HT1080 (cell line): ENCODE measurements around the gene TBC1D2. TPM values are rescaled to one million over a fixed set of nuclear protein-coding genes. Genes with fewer than 3 reads are reported as not detected.
A peak's percentile ranks its signal among the peaks of the same experiment; 100 is the strongest.

ENCODE experiments used
- DNase-seq: peaks from one replicate; pipeline ENCODE4 v3.0.0-alpha.2; 2015; ENCODE audit warnings: low read depth
- total RNA-seq: library from RNA; depleted of rRNA; stranded (reverse); fragments of >200 nt; shearing (Covaris generic); gene quantifications from 2 replicates; pipeline ENCODE4 v1.2.3, GENCODE V29; 2014

Gene TBC1D2
- total RNA-seq, 1 experiment from 2014 or later = 36.6 TPM

DNA sequence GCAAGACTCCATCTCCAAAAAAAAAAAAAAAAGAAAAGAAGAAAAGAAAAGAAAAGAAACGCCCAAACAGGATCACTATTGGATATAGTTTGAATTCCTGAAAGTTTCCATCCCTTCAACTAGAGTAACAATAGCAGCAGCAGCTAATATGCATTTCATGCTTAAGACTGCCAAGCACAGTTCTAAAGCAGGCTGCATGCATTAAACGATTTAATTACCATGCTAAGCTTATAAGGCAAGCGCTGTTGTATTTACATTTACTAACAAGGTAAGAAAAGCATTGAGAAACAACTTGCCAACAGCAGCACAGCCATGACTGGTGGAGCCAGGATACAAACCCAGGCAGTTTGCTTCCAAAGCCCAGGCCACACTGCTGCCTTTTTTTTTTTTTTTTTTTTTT lies 13.0 kb downstream of the TBC1D2 start:
- no peak for DNase-seq

DNA sequence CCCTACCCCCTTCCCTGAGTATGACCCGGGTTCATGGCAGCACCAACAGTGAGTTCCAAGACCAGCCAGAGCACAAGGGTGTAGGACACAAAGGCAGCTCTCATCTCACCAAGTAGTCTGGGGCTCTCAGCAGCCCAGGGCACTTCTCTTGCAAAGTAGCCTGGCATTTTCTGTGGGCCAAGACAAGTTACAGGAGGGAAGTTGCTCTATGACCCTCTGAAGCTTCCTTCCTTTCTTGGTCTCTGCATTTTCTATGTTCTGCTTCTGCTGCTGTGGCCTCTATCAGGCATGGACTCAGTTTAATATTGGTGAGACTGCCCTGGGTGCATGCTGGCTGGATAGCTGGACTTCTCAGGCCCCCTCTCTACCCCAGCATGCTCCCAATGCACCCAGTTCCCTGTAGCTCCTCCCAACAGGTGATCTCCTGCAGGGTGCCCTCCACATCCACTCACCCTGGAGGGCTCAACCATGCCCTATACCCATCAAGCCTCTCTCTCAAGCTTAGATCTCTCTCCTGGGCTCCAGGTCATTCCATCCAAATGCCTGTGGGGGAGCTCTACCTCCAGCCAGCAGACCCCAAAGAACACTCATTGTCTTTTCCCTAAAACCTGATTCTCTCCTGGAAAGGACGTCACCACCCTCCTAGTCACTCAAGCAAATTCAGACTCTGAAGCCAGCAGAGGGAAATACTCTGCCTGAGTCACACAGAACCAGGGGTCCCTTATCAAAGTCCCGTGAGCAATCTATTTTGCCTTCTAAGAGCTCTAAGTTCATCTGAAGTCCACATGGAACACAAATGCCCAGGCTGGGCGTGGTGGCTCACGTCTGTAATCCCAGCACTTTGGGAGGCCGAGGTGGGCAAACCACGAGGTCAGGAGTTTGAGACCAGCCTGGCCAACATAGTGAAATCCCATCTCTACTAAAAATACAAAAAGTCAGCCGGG lies 13.8 kb downstream of the TBC1D2 start:
- no peak for DNase-seq

DNA sequence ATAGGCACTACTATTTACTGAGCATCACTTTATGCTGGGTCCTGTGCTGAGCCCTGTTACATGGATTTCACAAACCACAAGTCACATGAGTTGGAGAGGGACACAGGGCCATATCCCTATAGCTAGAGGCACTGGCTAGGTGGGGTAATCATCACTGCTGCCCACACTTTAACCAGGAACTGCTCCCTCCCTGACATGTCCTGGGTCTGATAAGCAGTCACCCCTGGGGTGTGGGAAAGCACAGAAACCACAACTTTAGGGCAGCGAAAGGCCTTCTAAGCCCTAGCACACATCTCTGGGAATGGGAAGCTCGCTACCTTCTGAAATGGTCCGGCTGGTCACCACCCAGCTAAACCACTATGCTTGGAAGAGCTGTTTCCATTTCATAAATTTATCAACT lies 15.0 kb downstream of the TBC1D2 start:
- DNase-seq = no peak

- no peak for DNase-seq
These were observed 18.5 kb downstream of the TBC1D2 start for GRCh38 chr9:98236901-98237487.

GRCh38 chr9:98235126-98235525 lies 20.3 kb downstream of the TBC1D2 start:
- DNase-seq = no peak

GRCh38 chr9:98234245-98234825 lies 21.1 kb downstream of the TBC1D2 start:
- no peak for DNase-seq

DNA sequence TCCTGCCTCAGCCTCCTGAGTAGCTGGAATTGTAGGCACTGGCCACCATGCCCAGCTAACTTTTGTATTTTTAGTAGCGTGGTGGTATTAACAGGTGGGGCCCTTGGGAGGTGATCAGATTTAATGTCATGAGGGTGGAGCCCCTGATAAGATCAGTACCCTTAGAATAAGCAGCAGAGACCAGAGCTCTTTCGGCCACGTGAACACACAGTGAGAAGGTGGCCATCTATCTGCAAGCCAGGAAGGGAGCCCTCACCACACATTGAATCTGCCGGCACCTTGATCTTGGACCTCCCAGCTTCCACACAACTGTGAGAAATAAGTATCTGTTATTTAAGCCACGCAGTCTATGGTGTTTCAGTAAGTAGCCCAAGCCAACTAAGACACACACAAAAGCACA lies 22.5 kb downstream of the TBC1D2 start:
- DNase-seq = no peak

DNA sequence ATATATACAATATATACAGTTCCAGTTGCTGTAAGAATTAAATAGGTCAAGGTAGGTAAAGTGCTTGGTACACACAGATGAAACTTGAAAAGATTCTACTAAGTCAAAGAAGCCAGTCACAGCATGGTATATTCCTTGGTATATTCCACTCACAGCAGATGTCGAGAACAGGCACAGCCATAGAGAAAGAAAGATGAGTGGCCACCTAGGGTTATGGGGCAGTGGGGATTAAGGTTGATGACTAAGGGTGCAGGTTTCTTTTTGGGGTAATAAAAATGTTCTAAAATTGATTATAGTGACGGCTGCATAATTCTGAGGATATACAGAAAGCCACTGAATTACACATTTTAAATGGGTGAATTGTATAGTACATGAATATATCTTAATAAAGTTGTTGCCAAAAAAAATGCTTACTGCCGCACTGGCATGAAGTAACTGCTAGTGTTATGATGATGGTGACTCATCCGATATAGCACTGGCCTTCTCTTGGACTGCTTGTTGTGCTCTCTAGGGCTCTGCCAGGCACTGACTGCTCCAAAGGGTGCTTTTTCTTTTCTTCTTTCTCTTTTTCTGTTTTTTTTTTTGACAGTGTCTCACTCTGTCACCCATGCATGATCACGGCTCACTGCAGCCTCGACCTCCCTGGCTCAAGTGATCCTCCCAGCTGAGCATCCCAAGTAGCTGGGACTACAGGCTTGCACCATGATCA lies 23.5 kb downstream of the TBC1D2 start:
- DNase-seq = peak; percentile 79

DNA sequence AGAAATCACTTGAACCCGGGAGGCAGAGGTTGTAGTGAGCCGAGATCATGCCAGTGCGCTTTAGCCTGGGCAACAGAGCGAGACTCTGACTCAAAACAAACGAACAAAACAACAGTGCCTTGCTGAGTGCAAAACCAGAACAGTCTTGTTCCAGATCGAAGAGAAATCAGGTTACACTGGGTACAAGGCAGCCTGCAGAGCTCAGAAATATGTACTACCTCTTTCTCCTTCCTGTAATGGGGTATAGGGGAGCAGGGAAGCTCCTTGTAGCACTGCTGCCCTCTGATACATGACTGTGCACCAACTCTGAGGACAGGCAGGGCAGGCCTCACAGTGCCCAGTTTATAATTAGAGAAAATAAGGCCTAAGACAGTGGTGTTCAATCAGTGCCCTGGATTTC lies 24.7 kb downstream of the TBC1D2 start:
- no peak for DNase-seq

GRCh38 chr9:98230304-98230703 lies 25.1 kb downstream of the TBC1D2 start:
- DNase-seq = no peak

- no peak for DNase-seq
These were observed 25.8 kb downstream of the TBC1D2 start for GRCh38 chr9:98229620-98230019.

DNA sequence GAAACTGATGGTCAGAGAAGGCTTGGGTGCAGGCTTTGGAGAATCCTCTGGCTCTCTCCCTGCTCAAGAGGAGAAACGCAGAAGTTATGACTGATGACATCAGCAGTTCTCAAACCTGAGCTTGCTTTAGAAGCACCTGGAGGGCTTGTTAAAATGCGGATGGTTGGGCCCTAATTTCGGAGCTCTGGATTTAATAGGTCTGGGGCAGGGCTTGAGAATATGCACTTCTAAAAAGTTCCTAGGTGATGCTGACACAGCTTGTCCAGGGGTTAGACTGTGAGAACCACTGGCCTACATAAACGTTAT lies 26.4 kb downstream of the TBC1D2 start:
- no peak for DNase-seq

GRCh38 chr9:98228392-98229089 lies 26.9 kb downstream of the TBC1D2 start:
- DNase-seq = no peak

- DNase-seq = no peak
These were observed 27.6 kb downstream of the TBC1D2 start for GRCh38 chr9:98227883-98228282.

GRCh38 chr9:98226957-98227356 lies 28.5 kb downstream of the TBC1D2 start:
- DNase-seq = no peak

DNA sequence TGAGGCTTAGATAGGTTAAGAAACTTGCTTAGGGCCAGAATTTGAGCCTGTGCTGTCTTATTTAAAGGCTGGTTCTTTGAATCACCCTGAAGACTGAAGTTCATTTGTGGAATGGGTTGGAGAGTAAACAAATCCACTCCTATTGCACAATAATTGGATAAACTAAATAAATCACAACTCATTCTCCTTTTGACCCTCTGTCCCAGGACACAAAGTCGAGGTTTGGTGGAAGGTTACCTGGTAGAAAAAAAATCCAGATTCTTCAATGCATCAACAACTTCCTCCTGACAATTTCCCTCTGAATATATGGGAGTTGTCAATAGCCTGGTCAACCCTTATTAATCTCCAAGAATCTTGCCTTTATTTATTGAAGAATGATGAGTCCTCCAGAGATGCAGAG lies 28.9 kb downstream of the TBC1D2 start:
- no peak for DNase-seq

- no peak for DNase-seq
These were observed 30.4 kb downstream of the TBC1D2 start for GRCh38 chr9:98225015-98225442.

- peak; percentile 99 for DNase-seq
These were observed 32.4 kb downstream of the TBC1D2 start for GRCh38 chr9:98222885-98223691.

GRCh38 chr9:98220911-98221310 lies 34.5 kb downstream of the TBC1D2 start:
- DNase-seq = no peak

- DNase-seq = no peak
These were observed 35.6 kb downstream of the TBC1D2 start for GRCh38 chr9:98219794-98220370.
